RWPE2 (cell line): ENCODE measurements around the gene CHURC1.

Experiments used
- ATAC-seq: fragments of 200-7000 bp; cut with Tn5 transposase; 3 replicates; pipeline ENCODE4 v1.9.1; 2021; ENCODE audit warnings: low read depth
- DNase-seq: peaks from one replicate; pipeline ENCODE4 v3.0.0-alpha.2; 2020; ENCODE audit warnings: low spot score
- H3K27ac ChIP-seq: fragments of 450-650 bp; 2 replicates; pipeline ENCODE4 v1.5.1; 2017; ENCODE audit warnings: mild to moderate bottlenecking; ENCODE audit not compliant: poor library complexity, severe bottlenecking
- H3K27me3 ChIP-seq: fragments of 250-450 bp; sonication (Bioruptor Pico); 2 replicates; pipeline ENCODE4 v1.5.1; 2021; ENCODE audit warnings: mild to moderate bottlenecking, moderate library complexity; ENCODE audit not compliant: insufficient read depth, poor library complexity, severe bottlenecking
- H3K36me3 ChIP-seq: fragments of 250-450 bp; sonication (Bioruptor Pico); 2 replicates; pipeline ENCODE4 v1.5.1; 2020; ENCODE audit warnings: low read depth, mild to moderate bottlenecking, moderate library complexity
- H3K4me1 ChIP-seq: fragments of 250-450 bp; sonication (Bioruptor Pico); 2 replicates; pipeline ENCODE4 v1.5.1; 2021; ENCODE audit warnings: mild to moderate bottlenecking, moderate library complexity; ENCODE audit not compliant: insufficient read depth, poor library complexity, severe bottlenecking
- H3K4me3 ChIP-seq: fragments of 250-450 bp; sonication (Bioruptor Pico); 2 replicates; pipeline ENCODE4 v1.5.1; 2021; ENCODE audit warnings: mild to moderate bottlenecking, moderate library complexity; ENCODE audit not compliant: severe bottlenecking
- H3K9me3 ChIP-seq: fragments of 250-450 bp; sonication (Bioruptor Pico); 2 replicates; pipeline ENCODE4 v1.5.1; 2021; ENCODE audit warnings: mild to moderate bottlenecking, moderate library complexity; ENCODE audit not compliant: severe bottlenecking
- TF ChIP-seq, protein P1 (sequence below): fragments of 450-650 bp; IDR thresholded peaks from one replicate; pipeline ENCODE4 v1.5.1; 2017; ENCODE audit warnings: mild to moderate bottlenecking, moderate library complexity; ENCODE audit not compliant: poor library complexity, severe bottlenecking

Gene CHURC1

DNA sequence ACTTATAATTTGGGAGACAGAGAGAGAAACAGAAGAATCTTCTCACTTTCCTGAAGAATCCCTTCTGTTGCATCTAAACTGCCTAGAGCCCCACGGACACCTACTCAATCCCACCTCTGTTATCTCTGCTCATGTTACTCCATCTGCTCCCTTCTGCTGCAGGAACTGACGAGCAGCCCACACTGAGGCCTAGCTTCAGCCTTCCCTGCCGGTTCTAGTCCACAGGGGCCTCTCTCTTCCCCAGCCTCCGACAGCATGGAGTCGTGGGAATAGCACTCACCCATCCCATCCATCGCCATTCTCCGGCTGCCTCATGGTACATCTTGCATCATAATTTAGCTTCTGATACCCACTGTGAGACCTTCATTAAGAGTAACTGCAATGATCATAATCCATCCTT lies 53.9 kb downstream of the CHURC1 start:
- H3K4me1 ChIP-seq, result no peaks in the 10 kb centered on the region
- DNase-seq, result no peak
- TF ChIP-seq, protein P1, sequence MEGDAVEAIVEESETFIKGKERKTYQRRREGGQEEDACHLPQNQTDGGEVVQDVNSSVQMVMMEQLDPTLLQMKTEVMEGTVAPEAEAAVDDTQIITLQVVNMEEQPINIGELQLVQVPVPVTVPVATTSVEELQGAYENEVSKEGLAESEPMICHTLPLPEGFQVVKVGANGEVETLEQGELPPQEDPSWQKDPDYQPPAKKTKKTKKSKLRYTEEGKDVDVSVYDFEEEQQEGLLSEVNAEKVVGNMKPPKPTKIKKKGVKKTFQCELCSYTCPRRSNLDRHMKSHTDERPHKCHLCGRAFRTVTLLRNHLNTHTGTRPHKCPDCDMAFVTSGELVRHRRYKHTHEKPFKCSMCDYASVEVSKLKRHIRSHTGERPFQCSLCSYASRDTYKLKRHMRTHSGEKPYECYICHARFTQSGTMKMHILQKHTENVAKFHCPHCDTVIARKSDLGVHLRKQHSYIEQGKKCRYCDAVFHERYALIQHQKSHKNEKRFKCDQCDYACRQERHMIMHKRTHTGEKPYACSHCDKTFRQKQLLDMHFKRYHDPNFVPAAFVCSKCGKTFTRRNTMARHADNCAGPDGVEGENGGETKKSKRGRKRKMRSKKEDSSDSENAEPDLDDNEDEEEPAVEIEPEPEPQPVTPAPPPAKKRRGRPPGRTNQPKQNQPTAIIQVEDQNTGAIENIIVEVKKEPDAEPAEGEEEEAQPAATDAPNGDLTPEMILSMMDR, result no peak

DNA sequence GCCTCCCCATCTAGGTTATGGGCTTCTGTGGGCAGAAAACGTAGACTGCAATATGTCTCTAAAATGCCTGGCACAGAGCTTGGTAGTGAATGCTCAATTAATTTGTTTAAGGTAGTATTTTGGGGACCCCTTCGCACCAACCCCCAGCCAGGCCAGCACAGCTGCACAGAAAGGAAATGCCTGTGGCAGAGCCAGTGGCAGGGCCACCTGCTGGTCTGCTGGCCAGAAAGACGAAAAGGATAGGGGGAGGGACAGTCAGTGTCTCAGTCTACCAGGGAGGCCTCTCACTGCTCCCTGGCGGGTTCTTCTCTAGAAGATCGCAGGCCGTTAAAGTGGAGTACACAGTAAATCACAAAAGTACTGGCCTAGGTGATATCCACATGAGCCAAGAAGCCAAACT lies 54.4 kb downstream of the CHURC1 start:
- H3K4me1 ChIP-seq, result no peaks in the 10 kb centered on the region
- no peak overlapping the region for H3K27ac ChIP-seq
- ATAC-seq (no peak), DNase-seq (no peak)
- H3K4me3 ChIP-seq, result no peak overlapping the region
- TF ChIP-seq, protein P1, result no peak
- no peaks in the 10 kb centered on the region for H3K36me3 ChIP-seq
- H3K9me3 ChIP-seq, result no peaks in the 10 kb centered on the region
- H3K27me3 ChIP-seq, result no peaks in the 10 kb centered on the region

More for the DNA sequence above, 53.9 kb downstream of the CHURC1 start:
- Histone ChIP-seq H3K27me3 (no peaks in the 10 kb centered on the region), H3K9me3 (no peaks in the 10 kb centered on the region), H3K27ac (no peak overlapping the region), H3K36me3 (no peaks in the 10 kb centered on the region), H3K4me3 (no peak overlapping the region)
- no peak for ATAC-seq

DNA sequence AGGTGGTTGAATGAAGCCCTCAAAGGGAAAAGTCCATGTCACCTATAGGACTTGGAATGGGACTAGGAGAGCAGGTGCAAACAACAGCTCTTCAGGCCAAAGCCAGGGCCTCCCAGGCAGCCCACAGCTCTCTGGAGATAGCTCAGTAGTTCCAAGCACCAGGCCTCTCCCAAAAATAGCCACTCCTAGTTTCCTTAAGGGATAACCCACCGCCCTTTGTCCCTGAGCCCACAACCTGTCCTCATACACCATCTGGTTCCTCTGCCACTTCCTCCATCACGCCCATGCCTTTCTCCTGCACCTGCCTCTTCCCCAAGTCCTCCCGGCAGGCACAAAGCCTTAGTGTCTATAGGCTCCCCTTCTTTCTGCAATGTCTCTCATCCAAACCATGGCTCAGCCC lies 55.8 kb downstream of the CHURC1 start:
- Histone ChIP-seq H3K27me3 (no peaks in the 10 kb centered on the region), H3K4me1 (no peaks in the 10 kb centered on the region), H3K9me3 (no peaks in the 10 kb centered on the region), H3K27ac (no peak overlapping the region), H3K4me3 (no peak overlapping the region), H3K36me3 (no peaks in the 10 kb centered on the region)
- TF ChIP-seq, protein P1, result no peak
- DNase-seq (no peak), ATAC-seq (no peak)

DNA sequence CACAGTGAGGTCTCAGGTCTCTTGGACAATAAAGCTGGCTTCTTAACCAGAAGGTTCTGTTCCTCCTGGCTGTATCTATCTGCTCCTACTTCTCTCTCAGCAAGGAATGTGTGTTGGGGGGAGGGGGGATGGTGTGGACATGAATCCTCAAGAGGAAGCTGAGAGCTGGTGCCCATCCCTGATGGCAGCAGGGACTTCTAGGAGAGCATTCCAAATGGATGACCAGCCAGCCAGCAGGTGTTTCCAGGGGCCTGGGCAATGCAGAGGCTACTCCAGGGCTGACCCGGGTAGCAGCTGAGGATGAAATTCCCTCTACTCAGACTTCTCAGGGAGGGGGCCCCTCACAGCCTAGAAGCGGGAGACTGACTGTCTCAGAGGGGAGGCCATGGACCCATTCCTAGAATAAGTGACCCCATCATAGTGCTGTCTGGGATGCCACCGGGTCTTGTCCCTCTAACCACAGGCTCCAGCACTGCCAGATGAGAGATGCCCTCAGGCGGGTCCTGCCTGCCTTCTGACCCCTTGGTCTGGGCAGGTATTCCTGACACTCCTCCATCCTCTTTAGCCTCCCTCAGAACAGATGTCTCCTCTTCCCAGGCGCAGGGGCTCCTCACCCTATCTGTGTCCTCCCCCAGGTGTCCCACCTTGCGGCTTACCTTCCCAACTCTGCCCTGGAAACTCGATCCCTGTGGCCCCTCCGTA lies 56.7 kb downstream of the CHURC1 start:
- peak; percentile 12; the same call in 1 of the 3 replicates for ATAC-seq
- H3K27me3 ChIP-seq, result no peaks in the 10 kb centered on the region
- H3K36me3 ChIP-seq, result no peaks in the 10 kb centered on the region
- no peak for DNase-seq
- H3K27ac ChIP-seq, result no peak overlapping the region
- no peaks in the 10 kb centered on the region for H3K9me3 ChIP-seq
- peak overlapping the region; percentile 48 for H3K4me3 ChIP-seq
- TF ChIP-seq, protein P1, result no peak
- no peaks in the 10 kb centered on the region for H3K4me1 ChIP-seq

DNA sequence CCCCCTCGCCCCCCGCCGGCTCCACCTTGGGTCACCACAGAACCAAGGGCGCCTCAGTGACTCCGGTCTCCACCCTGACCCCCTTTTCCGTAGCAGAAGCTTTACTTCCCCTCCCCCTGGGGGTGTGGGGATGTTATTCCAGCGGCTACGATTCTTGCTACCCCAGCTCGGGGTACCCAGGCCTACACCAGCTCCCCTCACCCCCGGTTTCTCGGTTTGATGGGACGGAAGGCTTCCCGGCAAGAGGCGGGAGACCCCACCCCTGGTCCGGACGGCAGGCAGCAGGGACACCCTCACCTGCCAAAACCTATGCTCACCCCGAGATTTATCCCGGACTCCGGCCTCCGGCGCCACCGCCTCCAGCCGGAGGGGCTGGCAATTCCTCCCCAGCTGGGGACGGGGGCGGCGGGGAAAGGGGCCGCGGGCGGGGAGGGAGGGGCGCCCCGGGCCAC lies 57.3 kb downstream of the CHURC1 start:
- ATAC-seq (no peak; the same call in 2 of the 3 replicates), DNase-seq (no peak)
- Histone ChIP-seq H3K36me3 (no peaks in the 10 kb centered on the region), H3K9me3 (no peaks in the 10 kb centered on the region), H3K27ac (no peak overlapping the region), H3K4me1 (no peaks in the 10 kb centered on the region), H3K27me3 (no peaks in the 10 kb centered on the region), H3K4me3 (peak overlapping the region; percentile 48)
- TF ChIP-seq, protein P1, result no peak
